Smooth muscle cell (in vitro differentiated cells): ENCODE data around the gene HBEGF. TPM values are rescaled to one million over a fixed set of nuclear protein-coding genes. Genes with fewer than 3 reads are reported as not detected.

Experiments
- DNase-seq: peaks from one replicate; lab custom pipeline; 2025; ENCODE audit not compliant: unreplicated experiment; lab: John Stamatoyannopoulos, UW
- H2AFZ ChIP-seq: fragments of 200-600 bp; sonication (generic); 2 replicates; pipeline ENCODE4 v1.6.0; 2016; ENCODE audit warnings: antibody characterized with exemption, low read depth, mild to moderate bottlenecking
- H3F3A ChIP-seq: fragments of 200-600 bp; sonication (generic); 2 replicates; pipeline ENCODE4 v1.6.0; 2017; ENCODE audit warnings: antibody characterized with exemption, low read depth
- H3K27ac ChIP-seq: fragments of 200-600 bp; sonication (generic); 2 replicates; pipeline ENCODE4 v1.5.1; 2016; ENCODE audit warnings: low read depth, mild to moderate bottlenecking
- H3K27me3 ChIP-seq: fragments of 200-600 bp; sonication (generic); 2 replicates; pipeline ENCODE4 v1.6.1; 2016; ENCODE audit warnings: low read depth, mild to moderate bottlenecking
- H3K36me3 ChIP-seq: fragments of 200-600 bp; sonication (generic); 2 replicates; pipeline ENCODE4 v1.5.1; 2016; ENCODE audit warnings: low read depth
- H3K4me1 ChIP-seq: fragments of 200-600 bp; sonication (generic); 2 replicates; pipeline ENCODE4 v1.5.1; 2016; ENCODE audit warnings: low read depth
- H3K4me2 ChIP-seq: fragments of 200-600 bp; sonication (generic); 2 replicates; pipeline ENCODE4 v1.6.0; 2016; ENCODE audit warnings: mild to moderate bottlenecking
- H3K4me3 ChIP-seq: fragments of 200-600 bp; sonication (generic); 2 replicates; pipeline ENCODE4 v1.5.1; 2016; ENCODE audit warnings: mild to moderate bottlenecking
- H3K79me2 ChIP-seq: fragments of 200-600 bp; sonication (generic); 2 replicates; pipeline ENCODE4 v1.6.0; 2016; ENCODE audit warnings: low read depth, mild to moderate bottlenecking
- H3K9ac ChIP-seq: fragments of 200-600 bp; sonication (generic); 2 replicates; pipeline ENCODE4 v1.6.0; 2016; ENCODE audit warnings: low read depth
- H3K9me3 ChIP-seq: fragments of 200-600 bp; sonication (generic); replicated peaks from 2 replicates; pipeline ENCODE4 v1.5.1; 2016; ENCODE audit warnings: low read depth
- H4K20me1 ChIP-seq: fragments of 200-600 bp; sonication (generic); 2 replicates; pipeline ENCODE4 v1.6.0; 2016; ENCODE audit warnings: low read depth
- WGBS: methylation state at CpG from one replicate; pipeline ENCODE4 v1.1.7; 2016; ENCODE audit warnings: low lambda C conversion rate; 5-methylcytosine and 5-hydroxymethylcytosine counted together
- polyA plus RNA-seq: library from polyadenylated mRNA; unstranded; fragments of >200 nt; fragmentation: Nextera tagmentation; extraction: Ambion mirVana; gene quantifications from 2 replicates; pipeline ENCODE4 v1.2.1, GENCODE V29; 2016
- total RNA-seq: library from RNA; depleted of rRNA; stranded (reverse); fragments of >200 nt; gene quantifications from 2 replicates; pipeline ENCODE4 v1.2.3, GENCODE V29; 2014
- TF ChIP-seq, protein P1 (sequence below): fragments of 200-600 bp; sonication (generic); IDR thresholded peaks from 2 replicates; pipeline ENCODE4 v1.5.1; 2017; ENCODE audit warnings: borderline replicate concordance, mild to moderate bottlenecking, antibody characterized with exemption; ENCODE audit not compliant: insufficient read depth, poor library complexity, severe bottlenecking

HBEGF gene
- total and polyA plus RNA-seq, 2 experiments from 2014 or later: 36.7 to 37.1 TPM

DNA sequence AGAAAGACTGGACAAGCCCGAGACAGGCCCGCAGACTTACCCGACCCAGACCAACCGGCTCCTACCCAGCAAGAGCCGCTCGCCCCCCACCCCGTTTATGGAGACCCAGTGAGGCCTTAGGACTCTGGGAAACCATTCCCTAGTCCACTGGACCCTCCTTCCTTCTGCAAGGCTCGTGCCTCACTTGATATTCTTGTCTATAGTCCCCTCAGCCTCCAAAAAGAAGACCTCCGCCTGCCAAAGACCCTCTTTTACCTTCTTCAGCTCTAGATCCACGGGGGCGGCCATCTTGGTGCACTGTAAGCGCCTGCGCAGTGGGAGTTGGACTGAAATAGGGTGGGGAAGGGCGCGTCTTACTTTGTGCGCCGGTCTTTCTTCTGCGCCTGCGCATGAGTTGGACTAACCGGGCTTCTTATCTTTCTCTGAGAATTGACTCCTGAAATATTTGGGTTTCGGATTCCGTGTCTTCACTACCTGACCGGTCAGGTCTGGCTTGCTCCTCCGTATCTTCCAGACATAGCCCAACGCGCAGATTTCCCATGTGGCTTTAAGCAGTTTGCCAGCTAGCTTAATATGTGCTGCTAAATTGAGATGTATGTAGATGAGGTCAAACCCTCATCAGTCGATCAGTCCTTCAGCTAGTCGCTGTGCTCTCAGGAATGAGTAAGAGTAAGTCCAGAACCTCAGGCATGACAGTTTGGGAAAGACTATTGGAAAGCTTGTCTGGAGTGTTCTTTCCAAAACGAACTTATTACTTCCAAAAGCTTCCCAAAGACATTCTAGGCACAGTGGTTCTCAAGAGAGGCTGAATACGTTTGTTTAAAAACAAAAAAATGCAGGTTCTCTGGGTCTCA lies 43.4 kb downstream of the HBEGF start, which contains the start of gene PFDN1:
Gene PFDN1 (minus strand): TSS at position 316 of the 854 bp plus-strand sequence. CDS start 28 bp downstream, at position 288.
- H3K4me1 ChIP-seq: peaks cover 21% of the 10 kb centered on the region
- TF ChIP-seq, protein P1, sequence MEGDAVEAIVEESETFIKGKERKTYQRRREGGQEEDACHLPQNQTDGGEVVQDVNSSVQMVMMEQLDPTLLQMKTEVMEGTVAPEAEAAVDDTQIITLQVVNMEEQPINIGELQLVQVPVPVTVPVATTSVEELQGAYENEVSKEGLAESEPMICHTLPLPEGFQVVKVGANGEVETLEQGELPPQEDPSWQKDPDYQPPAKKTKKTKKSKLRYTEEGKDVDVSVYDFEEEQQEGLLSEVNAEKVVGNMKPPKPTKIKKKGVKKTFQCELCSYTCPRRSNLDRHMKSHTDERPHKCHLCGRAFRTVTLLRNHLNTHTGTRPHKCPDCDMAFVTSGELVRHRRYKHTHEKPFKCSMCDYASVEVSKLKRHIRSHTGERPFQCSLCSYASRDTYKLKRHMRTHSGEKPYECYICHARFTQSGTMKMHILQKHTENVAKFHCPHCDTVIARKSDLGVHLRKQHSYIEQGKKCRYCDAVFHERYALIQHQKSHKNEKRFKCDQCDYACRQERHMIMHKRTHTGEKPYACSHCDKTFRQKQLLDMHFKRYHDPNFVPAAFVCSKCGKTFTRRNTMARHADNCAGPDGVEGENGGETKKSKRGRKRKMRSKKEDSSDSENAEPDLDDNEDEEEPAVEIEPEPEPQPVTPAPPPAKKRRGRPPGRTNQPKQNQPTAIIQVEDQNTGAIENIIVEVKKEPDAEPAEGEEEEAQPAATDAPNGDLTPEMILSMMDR: no peak
- H3K79me2 ChIP-seq: peaks cover 42% of the 10 kb centered on the region
- H2AFZ ChIP-seq: peak within 1 kb of the TSS; percentile 94
- H3K9me3 ChIP-seq: no peaks in the 10 kb centered on the region
- DNase-seq: peak; percentile 52
- H3K4me3 ChIP-seq: peak within 1 kb of the TSS; percentile 79
- peak within 1 kb of the TSS; percentile 97 for H3K9ac ChIP-seq
- H3K4me2 ChIP-seq: peak within 1 kb of the TSS; percentile 91
- H3K27me3 ChIP-seq: no peaks in the 10 kb centered on the region
- H3K27ac ChIP-seq: peak within 1 kb of the TSS; percentile 82
- no peaks in the 10 kb centered on the region for H3K36me3 ChIP-seq
- no peaks in the 10 kb centered on the region for H4K20me1 ChIP-seq
- H3F3A ChIP-seq: no peaks in the 10 kb centered on the region
- WGBS: 3% methylated on average over 30 of the region's 30 CpGs

DNA sequence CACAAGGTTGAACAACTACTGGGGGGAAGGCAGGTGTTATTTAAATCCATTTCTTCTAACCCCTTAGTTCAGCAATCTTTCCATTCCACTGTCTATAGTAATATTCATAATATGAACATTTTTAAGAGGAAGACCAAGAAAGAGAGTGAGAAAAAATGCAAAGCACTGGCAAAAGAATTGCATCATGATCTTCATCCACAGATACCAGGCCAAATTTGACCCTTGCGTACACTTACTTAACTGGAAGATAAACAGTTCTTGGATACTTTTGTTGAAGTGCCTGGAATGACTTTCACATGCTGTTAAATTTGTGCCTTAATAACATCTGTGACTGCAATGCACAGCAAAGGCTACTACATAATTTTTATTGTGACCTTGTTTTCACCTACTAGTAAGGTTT lies 45.3 kb downstream of the HBEGF start:
- Histone ChIP-seq H3K4me2 (peak overlapping the region; percentile 91), H3K4me3 (no peak overlapping the region), H3K9ac (no peak overlapping the region), H3K27ac (peak overlapping the region; percentile 82), H3K79me2 (peaks cover 61% of the 10 kb centered on the region), H3K9me3 (no peaks in the 10 kb centered on the region), H3F3A (peaks cover 6% of the 10 kb centered on the region), H3K4me1 (peaks cover 21% of the 10 kb centered on the region), H3K27me3 (no peaks in the 10 kb centered on the region), H2AFZ (no peak overlapping the region), H3K36me3 (no peaks in the 10 kb centered on the region), H4K20me1 (no peaks in the 10 kb centered on the region)
- DNase-seq: no peak
- WGBS: 69% methylated on average over 1 of the region's 1 CpG
- TF ChIP-seq, protein P1: no peak

DNA sequence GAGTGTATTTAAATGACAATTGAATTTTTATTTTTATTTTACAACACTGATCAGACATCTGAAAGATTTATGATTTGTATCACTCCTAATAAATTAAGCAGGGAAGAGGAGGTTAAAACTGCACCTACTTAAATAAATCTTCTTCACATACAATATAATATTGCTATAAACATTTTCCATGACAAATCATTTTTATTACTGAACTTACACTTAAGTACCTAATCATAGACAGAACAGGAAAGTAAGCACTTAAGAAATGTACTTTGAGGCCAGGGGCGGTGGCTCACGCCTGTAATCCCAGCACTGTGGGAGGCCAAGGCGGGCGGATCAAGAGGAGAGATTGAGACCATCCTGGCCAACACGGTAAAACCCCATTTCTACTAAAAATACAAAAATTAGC lies 47.3 kb downstream of the HBEGF start:
- peak overlapping the region; percentile 81 for H3K27ac ChIP-seq
- no peaks in the 10 kb centered on the region for H3K27me3 ChIP-seq
- peaks cover 6% of the 10 kb centered on the region for H3F3A ChIP-seq
- H3K9ac ChIP-seq: peak overlapping the region; percentile 49
- H3K4me1 ChIP-seq: peaks cover 25% of the 10 kb centered on the region
- H3K9me3 ChIP-seq: no peaks in the 10 kb centered on the region
- 79% methylated on average over 5 of the region's 5 CpGs for WGBS
- no peak overlapping the region for H3K4me3 ChIP-seq
- H3K79me2 ChIP-seq: peaks cover 71% of the 10 kb centered on the region
- peak overlapping the region; percentile 49 for H3K4me2 ChIP-seq
- H3K36me3 ChIP-seq: no peaks in the 10 kb centered on the region
- TF ChIP-seq, protein P1: no peak
- H2AFZ ChIP-seq: no peak overlapping the region
- peaks cover 7% of the 10 kb centered on the region for H4K20me1 ChIP-seq
- no peak for DNase-seq
